NCI-H1105 treated with DMSO at 0.1 percent for 48 hours (cell line): ENCODE measurements around the gene CYB5R3.
"Not testable (repeated sequence)": the region's sequence is repeated elsewhere in the genome, so short reads cannot be mapped to it uniquely, and the experiment has no call there.

Experiments used
- DNase-seq: peaks from one replicate; lab custom pipeline; 2025; lab: John Stamatoyannopoulos, UW

The CYB5R3 gene

DNA sequence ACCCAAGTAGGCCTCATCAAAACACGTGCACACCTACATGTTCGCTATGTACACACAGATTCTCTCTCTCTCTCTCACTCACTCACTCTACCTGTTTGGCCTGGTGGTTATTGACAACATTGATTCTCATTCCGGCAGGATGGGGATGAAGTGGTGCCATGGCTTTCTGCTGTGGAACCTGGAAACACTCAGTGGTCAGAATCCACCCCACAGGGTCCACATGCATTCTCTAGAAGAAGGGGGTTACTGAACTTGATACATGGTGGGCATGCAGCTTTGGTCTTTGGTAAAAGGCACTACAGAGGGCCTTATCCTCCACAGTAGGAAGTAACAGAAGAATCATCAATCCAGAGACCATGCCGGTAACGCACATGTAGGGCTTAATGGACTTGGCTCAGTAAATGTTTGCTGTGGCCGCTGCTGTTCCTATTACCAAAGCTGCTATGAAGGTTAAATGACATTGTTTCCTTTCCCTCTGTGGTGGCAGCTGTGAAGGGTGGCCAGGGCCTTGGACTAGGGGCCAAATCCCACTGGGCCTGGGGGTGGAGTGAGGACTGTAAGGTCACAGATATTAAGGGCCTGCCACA is 47.2 kb downstream of the CYB5R3 start:
- DNase-seq = no peak

DNA sequence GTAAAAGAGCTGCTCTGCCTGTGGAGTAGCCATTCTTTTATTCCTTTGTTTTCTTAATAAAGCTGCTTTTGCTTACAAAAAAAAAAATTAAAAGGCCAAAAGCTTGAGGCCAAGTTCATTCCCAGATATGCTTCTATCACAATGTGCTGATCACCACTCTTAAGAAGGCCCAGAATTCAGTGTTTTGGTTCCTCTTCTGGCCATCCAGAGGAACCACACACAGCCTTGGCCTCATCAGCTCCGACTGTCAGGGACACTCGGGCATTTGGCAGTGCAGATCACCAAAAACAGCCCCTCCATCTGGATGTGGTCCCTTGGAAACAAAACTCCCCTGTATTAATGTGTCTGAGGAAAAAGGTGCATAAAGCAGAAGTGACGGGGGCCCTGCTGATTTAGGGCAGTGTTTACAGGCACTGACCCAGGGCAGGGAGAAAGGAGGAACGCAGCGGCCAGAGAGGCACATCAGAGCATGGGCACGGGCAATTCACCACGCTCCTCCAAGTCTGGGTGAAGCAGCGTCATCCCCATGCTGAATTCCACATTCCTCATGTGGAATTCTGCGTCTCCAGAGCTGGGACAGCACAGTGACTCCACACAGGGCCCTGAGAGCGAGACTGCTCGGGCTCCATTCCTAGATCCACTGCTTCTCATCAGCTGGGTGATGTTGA is 52.2 kb downstream of the CYB5R3 start:
- DNase-seq = no peak

DNA sequence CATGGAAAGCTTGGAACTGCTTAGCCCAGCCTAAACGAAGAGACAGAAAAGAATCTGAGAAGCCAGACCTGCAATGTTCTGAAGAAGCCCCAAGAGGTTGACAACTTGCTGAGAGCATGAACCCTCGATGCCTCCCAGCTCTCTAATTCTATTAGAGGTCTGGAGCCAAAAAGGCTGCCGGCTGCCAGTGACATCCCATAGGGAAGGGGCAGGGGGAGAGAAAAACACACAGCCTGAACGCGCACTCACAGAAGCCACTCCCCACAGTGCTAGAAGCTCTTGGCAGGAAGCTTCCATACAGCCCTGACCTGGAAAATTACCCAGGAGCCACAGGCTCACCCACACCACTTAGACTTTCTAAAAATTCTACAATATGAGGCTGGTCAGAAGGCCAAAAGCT is 52.9 kb downstream of the CYB5R3 start:
- DNase-seq = no peak

DNA sequence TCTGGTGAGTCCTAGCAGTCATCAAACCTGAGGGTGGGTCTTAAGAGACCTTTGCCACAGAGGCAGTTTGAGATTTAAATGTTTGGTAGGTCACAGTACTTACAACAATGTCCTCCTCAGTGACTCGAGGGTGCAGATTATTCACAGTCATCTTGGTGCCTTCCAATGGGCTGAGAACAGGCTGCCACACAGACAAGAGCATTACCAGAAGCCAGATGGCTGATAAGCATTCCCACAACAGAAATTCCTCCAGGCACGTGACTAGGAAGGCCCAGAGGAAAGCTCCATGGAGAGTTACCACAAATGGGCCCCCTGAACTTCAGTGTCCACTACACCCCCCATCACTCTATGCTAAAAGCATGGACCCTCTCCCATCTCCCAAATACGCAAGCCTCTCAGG is 53.8 kb downstream of the CYB5R3 start:
- no peak for DNase-seq

DNA sequence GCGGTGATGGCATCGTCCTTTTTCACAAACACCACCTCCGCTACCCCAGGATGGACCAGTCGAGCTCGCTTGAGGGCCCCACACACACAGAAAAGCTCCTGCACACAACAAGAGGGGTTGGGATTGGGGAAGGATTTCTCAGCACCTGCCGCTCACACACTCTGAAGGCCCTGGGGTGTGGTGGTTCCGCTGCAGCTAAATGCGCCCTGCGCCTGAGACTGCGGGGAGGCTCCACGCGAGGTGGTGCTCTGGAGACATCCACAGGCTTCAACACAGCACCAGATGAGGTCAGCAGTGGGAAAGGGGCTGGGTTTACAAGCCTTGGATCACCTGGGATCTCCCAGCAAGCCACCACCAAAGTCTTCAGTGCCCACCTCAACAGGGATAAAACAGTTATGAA is 57.2 kb downstream of the CYB5R3 start:
- no peak for DNase-seq

DNA sequence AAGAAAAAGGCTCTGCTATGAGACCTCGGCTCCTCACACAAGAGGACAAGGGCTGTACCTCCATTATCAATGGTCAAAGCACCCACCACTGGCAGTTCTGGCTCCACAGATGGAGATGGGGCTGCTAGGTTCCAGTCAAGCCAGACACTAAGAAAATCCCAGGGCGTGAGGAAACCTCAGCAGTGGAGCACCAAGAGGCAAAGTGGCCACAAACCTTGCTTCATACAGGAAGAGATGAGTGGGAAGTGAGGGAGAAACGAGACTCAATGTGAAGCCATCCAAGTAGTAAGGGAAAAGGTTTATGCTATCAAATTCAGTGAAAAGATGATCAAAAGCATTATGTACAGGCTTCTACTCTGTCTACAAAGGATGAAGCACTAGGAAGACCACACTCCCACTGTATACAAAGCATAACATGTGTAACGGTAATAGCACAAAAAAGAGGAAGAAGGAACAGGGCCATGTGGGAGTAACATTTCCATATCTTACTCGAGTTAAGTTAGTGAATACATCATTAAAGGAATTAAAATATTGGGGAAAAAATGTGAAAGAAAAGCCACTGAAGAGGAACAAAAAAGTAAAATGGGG is 61.5 kb downstream of the CYB5R3 start:
- no peak for DNase-seq

DNA sequence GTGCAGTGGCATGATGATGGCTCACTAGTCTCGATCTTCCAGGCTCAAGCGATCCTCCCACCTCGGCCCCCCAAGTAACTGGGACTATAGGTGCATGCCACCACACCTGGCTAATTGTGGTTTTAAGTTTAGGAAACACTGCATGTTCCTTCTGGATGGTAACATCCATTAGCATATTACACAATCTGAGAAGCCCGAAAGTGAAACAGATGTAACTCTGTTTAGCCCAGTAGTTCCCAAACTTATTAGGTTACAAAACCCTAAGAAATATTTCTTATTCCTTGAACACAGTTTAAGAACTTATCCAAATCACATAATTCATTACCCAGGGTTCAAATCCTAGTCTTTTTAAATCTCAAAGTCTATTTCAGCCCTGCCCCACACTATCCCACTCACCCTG is 62.8 kb downstream of the CYB5R3 start:
- no peak for DNase-seq

DNA sequence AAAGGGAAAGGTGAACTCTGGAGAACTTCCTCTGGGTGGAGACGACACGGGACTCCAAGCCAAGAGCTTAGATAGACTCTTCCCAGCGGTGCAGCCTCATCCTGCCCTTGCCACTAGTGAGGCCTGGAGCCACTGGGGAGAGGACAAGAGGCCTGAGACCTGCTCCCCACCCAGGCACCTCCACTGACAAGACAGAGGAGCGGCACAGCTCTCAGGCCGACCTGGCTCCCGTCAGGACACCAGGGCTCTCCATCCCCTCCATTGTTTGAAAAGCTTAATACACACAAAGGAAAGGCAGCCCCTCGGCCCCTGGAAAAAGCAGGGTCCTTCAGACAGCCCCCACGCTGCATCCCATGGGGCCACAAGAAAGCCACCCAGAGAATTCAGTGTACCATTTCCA is 64.1 kb downstream of the CYB5R3 start:
- no peak for DNase-seq

DNA sequence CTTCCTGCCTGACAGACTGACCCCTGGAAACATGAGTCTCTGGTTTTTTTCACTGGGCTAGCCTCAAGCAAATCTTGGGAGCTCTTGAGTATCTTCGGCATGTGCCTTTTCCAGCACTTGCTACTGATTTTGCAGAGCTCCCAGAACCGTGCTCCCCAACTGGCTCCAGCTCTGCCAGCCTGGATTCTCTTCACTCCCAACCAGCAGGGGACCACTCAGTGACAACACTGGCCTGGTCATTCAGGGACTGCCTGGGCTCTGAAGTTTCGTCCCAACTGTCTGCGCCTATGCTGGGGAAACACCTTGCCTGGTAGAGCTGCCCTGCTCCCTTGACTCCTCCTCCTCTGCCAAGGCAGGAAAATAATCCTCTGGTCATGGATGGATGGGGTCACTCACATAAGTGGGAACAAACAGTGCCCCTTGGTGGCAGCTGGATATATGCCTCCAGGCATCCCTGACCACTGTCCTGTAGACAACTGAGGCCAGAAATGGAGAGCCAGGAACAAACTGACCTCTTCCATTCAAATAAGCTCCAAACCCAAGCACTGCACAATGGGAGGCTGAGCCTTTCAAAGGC is 64.7 kb downstream of the CYB5R3 start:
- DNase-seq = no peak

DNA sequence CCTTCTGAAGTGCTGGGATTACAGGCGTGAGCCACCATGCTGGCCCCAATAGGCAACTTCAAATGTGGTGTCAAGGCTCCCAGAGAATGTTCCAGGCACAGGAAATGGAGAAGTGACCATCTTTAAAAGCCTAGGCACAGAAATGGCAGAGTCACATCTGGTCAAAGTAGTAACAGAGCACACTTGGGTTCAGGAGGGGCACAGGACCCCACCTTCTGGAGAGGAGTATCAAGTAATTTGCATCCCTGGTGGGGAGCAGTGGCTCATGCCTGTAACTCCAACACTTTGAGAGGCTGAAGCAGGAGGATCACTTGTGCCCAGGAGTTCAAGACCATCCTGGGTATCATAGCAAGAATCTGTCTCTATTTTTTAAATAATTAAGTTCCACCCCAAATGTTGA is 66.2 kb downstream of the CYB5R3 start:
- no peak for DNase-seq

DNA sequence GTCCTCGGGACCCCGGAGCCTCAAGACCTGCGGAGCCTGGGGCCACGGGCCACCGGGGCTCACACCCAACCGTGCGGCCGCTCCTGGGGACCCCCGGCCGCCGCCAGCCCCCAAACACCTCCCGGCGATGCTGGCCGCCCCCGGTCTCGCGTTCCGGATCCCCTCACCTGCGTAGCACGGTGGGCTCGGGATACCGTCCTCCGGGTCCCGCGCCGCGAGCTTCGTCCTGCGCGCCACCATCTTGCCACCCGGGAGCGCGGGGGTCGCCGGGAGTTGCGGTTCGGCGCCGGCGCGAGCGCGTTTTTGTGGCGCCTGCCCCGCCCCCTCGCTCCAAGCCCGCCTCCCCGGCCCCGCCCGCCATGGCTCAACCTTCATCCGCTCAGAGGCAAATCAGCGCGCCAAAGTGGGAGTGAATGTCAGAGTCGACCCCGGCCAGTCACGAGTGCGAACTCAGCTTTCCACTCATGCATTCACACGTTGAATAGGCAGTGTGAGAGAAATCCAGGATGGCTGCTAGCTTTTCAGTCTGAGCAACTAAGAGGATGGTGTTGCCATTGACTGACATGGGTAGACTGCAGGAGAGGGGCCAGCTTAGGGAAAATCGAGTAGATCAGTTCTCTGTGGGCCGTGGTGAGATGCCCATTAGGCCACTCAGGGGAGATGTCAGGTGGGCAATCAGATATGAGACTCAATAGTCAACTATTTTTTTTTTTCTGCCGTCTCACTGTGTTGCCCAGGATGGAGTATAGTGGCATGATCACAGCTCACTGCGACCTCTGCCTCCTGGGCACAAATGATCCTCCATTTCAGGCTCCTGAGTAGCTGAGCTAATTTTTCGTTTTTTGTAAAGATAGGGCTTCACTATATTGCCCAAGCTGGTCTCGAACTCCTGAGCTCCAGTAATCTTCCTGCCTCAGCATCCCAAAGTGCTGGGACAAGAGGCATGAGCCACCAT is 67.2 kb downstream of the CYB5R3 start:
- peak; percentile 64 for DNase-seq

DNA sequence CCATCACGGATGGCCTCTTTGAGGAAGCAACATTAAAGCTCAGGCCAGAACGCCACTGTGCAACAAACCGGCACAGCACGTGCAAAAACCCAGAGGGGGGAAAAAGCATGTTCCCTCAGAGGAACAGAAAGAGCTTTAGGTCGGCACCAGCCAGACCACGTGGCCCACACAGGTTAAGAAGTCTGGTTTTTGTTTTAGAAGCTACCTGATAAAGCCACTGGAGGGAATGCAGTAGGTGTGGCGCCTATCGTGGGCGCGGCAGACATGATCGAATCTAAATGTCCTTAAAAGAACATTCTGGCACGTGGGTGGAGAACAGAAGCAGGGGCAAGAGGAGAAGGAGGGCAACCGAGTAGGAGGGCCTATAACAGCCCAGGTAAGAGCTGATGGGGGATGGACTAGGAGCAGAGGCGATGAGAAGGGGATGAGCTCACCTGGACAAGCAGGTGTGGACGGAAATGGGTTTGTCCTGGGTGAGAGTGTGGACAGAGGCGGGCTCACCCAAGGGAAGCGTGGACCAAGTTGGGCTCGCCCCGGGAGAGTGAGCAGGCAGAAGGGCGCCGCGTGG is 67.9 kb downstream of the CYB5R3 start:
- not testable (repeated sequence) for DNase-seq

DNA sequence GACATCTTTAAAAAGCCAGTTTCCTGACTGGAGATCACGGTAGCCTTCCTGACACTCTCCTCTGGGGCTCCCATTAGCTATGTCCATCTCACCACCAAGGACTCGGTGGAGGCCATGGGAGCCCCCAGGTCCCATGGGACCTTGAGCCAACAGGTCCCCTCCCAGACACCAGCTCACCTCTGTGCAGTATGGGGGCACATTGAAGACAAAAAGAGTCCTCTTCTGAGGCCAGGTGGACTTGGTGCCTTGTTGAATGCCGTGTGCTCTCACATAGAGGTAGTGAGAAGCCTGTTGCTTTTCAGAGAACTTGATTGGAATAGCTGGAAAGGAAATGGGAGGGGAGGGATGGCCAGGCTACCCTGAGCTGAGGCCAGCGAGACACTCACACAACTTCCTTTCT is 69.2 kb downstream of the CYB5R3 start:
- DNase-seq = not testable (repeated sequence)

DNA sequence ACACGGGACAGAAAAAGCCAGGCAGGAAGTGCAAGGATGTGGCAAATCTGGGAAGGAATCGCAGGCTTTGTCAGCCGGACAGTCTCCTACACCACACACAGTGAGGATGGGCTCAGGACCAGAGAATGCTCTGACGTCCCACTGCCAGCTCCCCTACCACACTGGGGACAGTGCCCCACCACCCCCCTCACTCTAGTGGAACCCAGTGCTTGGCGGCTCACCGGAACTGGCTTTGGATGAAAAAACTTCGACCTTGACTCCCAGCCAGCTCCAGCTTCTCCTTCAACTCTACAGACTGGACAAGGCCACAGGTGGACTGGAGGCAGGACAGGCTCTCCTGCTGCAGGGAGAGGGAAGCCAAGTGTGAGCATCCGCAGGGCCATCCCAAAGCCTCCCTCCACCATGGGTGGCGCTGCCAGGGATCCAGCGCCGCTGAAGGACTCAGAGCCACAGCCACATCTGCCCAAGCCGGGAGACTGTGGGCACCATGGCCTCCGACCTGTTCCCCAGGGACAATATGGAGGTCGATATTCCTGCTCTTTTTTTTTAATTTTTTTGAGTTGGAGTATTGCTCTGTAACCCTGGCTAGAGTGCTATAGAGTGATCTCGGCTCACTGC is 71.5 kb downstream of the CYB5R3 start:
- DNase-seq = no peak

DNA sequence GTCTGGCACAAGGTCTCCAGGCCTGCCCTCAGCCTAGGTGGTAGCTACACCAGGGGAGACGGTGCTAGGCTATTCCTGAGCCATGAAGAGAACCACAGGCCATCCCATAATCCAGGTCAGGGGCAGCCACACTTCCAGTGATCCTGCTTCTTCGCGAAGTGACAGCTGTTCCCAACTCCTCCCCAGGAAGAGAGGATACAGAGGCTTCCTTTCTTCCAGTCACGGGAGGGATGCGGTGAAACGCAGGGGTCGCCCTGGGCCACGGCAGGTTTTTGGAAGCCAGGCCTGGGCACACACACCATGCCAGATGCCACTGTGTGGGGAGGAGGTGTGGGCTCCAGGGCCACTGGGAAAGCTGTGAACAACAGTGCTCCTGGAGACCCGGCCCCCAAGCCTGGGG is 72.1 kb downstream of the CYB5R3 start:
- DNase-seq = not testable (repeated sequence)

DNA sequence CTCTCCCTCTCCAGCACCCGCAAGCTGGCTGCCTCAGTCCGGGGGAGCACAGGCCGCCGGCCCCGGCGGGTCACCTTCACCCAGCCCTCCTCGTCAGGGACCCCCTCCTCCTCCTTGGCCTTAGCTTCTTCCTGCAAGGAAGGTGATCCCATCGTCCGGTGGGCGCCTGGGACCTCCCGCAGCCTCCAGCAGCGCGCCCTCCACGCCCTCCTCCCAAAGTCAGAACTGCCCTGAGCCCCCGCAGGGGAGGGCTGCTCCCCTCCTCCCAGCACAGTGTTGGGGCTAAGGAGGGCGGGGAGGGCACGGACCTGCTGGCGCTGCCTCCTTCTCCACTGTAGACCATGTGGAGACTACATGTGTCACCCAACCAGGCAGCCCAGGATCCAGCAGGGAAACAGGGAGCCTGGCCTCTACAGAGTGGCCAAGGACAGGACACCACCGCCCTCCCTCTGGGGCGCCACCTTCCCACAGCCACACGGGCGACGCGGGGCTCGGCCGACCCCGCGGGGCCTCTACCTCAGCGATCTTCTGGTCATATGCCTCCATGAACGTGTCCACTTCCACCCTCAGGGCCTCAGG is 73.1 kb downstream of the CYB5R3 start:
- not testable (repeated sequence) for DNase-seq

DNA sequence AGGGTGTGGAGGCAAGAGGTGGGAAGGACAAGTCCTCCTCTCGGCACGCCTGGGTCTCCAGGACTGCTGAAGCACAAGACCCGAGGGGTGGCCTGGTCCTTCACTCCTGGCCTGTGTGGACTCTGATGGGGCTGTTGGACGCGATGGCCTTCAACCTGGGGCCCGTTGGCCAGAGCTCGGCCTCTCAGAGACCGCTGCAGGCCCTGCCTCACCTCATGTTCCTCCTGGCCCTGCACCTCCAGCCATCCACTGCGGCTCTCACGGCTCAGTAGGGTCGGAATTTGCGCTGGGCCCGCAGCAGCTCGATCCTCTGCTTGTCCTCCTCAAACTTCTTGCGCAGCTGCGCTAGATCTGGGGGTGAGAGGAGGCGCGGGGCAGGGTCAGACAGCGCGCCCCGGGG is 74.7 kb downstream of the CYB5R3 start:
- DNase-seq = not testable (repeated sequence)

DNA sequence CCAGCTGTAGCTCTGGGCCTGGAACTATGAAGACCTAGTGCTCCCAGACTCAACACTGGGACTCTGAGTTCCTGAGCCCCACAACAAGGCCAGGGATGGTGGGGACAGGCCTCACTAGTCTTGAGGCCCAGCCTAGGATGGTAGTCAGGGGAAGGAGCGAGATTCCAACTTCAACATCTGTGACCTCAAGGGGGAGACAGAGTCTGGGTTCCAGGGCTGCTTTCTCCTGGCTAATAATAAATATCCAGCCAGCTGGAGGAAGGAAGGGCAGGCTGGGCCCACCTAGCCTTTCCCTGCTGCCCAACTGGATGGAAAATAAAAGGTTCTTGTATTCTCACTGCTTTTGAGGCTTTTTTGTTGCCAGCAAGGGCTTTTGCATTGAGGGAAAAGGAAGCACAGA is 75.1 kb downstream of the CYB5R3 start:
- DNase-seq = not testable (repeated sequence)

DNA sequence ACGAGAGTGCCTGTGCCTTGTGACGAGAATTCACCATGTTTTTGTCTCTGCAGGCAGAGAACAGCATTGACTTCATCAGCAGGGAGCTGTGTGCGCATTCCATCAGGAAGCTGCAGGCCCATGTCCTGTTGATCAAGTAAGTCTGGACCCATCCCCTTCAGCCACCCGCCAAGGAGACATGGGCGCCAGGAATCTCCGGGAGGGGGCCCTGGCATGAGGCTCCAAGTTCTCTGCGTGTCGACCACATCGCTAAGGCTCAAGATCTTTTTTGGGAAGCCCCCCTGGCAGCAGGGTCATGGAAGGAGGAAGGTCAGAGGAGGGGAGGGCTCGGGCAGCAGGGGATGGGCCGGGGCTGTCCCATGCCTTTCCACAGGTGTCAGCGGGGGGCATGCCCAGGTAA is 78.1 kb downstream of the CYB5R3 start:
- not testable (repeated sequence) for DNase-seq

DNA sequence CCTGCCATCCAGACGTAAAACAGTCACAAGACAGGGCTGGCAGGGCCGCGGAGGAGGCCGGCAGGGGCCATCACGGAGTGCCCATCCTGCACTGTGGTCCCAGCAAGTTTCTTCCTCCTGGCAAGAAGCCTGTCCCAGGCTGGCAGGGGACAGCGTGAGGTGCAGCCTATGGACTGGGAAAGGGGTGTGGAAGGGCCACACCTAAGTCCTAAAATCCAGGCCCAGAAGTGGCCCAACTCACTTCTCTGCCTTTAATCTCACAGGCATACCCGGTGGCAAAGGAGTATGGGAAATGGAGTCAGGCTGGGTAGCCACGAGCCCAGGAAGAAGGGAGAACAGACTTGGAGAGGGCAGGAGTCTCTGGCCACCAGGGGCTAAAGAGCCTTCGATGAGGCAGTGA is 78.6 kb downstream of the CYB5R3 start:
- DNase-seq = not testable (repeated sequence)

DNA sequence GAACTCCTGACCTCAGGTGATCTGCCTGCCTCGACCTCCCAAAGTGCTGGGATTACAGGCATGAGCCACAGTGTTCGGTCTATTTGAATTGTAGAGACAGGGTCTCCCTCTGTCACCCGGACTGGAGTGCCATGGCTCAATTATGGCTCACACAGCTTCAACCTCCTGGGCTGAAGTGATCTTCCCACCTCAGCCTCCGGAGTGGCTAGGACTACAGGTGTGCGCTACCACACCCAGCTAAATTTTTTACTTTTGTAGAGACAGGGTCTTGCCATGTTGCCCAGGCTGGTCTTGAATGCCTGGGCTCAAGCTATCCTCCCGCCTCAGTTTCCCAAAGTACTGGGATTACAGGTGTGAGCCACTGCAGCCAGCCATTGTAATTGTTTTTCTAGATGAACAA is 81.2 kb downstream of the CYB5R3 start:
- not testable (repeated sequence) for DNase-seq
